H9 (cell line): Measurements from ENCODE around the gene NCKAP5. TPM values are rescaled to one million over a fixed set of nuclear protein-coding genes. Genes with fewer than 3 reads are reported as not detected.

Experiments used
- DNase-seq: peaks from one replicate; pipeline ENCODE4 v3.0.0-alpha.2; 2017
- H2AFZ ChIP-seq: one replicate; pipeline ENCODE4 v1.6.1; 2013; ENCODE audit warnings: mild to moderate bottlenecking, low read length, control low read depth, moderate library complexity
- H2AK5ac ChIP-seq: 2 replicates; pipeline ENCODE4 v1.6.1; 2013; ENCODE audit warnings: low read length, control low read depth, mixed read lengths; ENCODE audit not compliant: insufficient read length
- H2BK120ac ChIP-seq: one replicate; pipeline ENCODE4 v1.6.1; 2013; ENCODE audit warnings: low read depth, mild to moderate bottlenecking, low read length, control low read depth, inconsistent platforms; ENCODE audit not compliant: poor library complexity, severe bottlenecking
- H2BK12ac ChIP-seq: 2 replicates; pipeline ENCODE4 v1.6.1; 2013; ENCODE audit warnings: low read length, control low read depth, mixed read lengths, low read depth; ENCODE audit not compliant: insufficient read length
- H2BK15ac ChIP-seq: 2 replicates; pipeline ENCODE4 v1.6.1; 2013; ENCODE audit warnings: low read depth, low read length, control low read depth
- H2BK20ac ChIP-seq: one replicate; pipeline ENCODE4 v1.6.1; 2013; ENCODE audit warnings: low read depth, mild to moderate bottlenecking, low read length, control low read depth, inconsistent platforms; ENCODE audit not compliant: poor library complexity, severe bottlenecking
- H2BK5ac ChIP-seq: 2 replicates; pipeline ENCODE4 v1.6.1; 2013; ENCODE audit warnings: low read length, control low read depth, mixed read lengths; ENCODE audit not compliant: insufficient read length
- H3K14ac ChIP-seq: 2 replicates; pipeline ENCODE4 v1.6.1; 2013; ENCODE audit warnings: low read length, control low read depth; ENCODE audit not compliant: insufficient read depth
- H3K18ac ChIP-seq: 2 replicates; pipeline ENCODE4 v1.6.1; 2013; ENCODE audit warnings: low read depth, mild to moderate bottlenecking, mixed read lengths, low read length, control low read depth; ENCODE audit not compliant: insufficient read length
- H3K23ac ChIP-seq: 2 replicates; pipeline ENCODE4 v1.6.1; 2013; ENCODE audit warnings: low read length, control low read depth, mixed read lengths, low read depth; ENCODE audit not compliant: insufficient read length
- H3K23me2 ChIP-seq: 2 replicates; pipeline ENCODE4 v1.6.1; 2013; ENCODE audit warnings: low read depth, mild to moderate bottlenecking, mixed read lengths, low read length, control low read depth; ENCODE audit not compliant: insufficient read length, poor library complexity, severe bottlenecking
- H3K27ac ChIP-seq: 2 replicates; pipeline ENCODE4 v1.5.1; 2013; ENCODE audit warnings: low read length, control low read depth, mixed read lengths, low read depth; ENCODE audit not compliant: insufficient read length
- H3K27me3 ChIP-seq: 2 replicates; pipeline ENCODE4 v1.6.1; 2013; ENCODE audit warnings: low read length, control low read depth, inconsistent platforms; ENCODE audit not compliant: insufficient read depth
- H3K4ac ChIP-seq: 2 replicates; pipeline ENCODE4 v1.6.1; 2013; ENCODE audit warnings: low read depth, mild to moderate bottlenecking, control low read depth, inconsistent platforms, low read length, moderate library complexity
- H3K4me1 ChIP-seq: 2 replicates; pipeline ENCODE4 v1.6.1; 2013; ENCODE audit warnings: low read length, control low read depth, inconsistent platforms; ENCODE audit not compliant: insufficient read depth
- H3K4me2 ChIP-seq: 2 replicates; pipeline ENCODE4 v1.6.1; 2013; ENCODE audit warnings: low read length, control low read depth, mixed read lengths; ENCODE audit not compliant: insufficient read length, insufficient read depth
- H3K56ac ChIP-seq: 2 replicates; pipeline ENCODE4 v1.6.1; 2013; ENCODE audit warnings: low read depth, mild to moderate bottlenecking, mixed read lengths, low read length, control low read depth; ENCODE audit not compliant: insufficient read length
- H3K79me1 ChIP-seq: 2 replicates; pipeline ENCODE4 v1.6.1; 2013; ENCODE audit warnings: low read depth, mild to moderate bottlenecking, moderate library complexity, low read length, control low read depth, inconsistent platforms; ENCODE audit not compliant: insufficient read depth, poor library complexity, severe bottlenecking
- H3K79me2 ChIP-seq: 2 replicates; pipeline ENCODE4 v1.6.1; 2013; ENCODE audit warnings: low read length, control low read depth, inconsistent platforms; ENCODE audit not compliant: insufficient read depth
- H3K9ac ChIP-seq: 2 replicates; pipeline ENCODE4 v1.6.1; 2013; ENCODE audit warnings: low read length, control low read depth, mixed read lengths; ENCODE audit not compliant: insufficient read length; ENCODE audit errors: extremely low read depth
- H3K9me3 ChIP-seq: one replicate; pipeline ENCODE4 v1.6.1; 2013; ENCODE audit warnings: low read depth, low read length, inconsistent platforms; ENCODE audit not compliant: control insufficient read depth
- H3T11ph ChIP-seq: one replicate; pipeline ENCODE4 v1.6.1; 2013; ENCODE audit warnings: mild to moderate bottlenecking, low read length, control low read depth, inconsistent platforms
- H4K20me1 ChIP-seq: one replicate; pipeline ENCODE4 v1.6.1; 2013; ENCODE audit not compliant: control insufficient read depth, insufficient read length, insufficient read depth
- H4K5ac ChIP-seq: 2 replicates; pipeline ENCODE4 v1.6.1; 2013; ENCODE audit warnings: low read depth, mild to moderate bottlenecking, mixed read lengths, low read length, control low read depth; ENCODE audit not compliant: insufficient read length
- H4K8ac ChIP-seq: replicated peaks from 2 replicates; pipeline ENCODE4 v1.6.1; 2013; ENCODE audit warnings: low read length, control low read depth, mixed read lengths, low read depth; ENCODE audit not compliant: insufficient read length
- H4K91ac ChIP-seq: 2 replicates; pipeline ENCODE4 v1.6.1; 2013; ENCODE audit warnings: low read depth, mild to moderate bottlenecking, moderate library complexity, mixed read lengths, low read length, control low read depth; ENCODE audit not compliant: insufficient read length
- H3K27ac Mint-ChIP-seq, 3 experiments: 2 replicates in 2 of 3; 3 replicates in 1 of 3; pipeline ENCODE4 v1.8.0; 2020 to 2021; ENCODE audit warnings: mixed read lengths in 3 of 3, mild to moderate bottlenecking in 1 of 3, moderate library complexity in 1 of 3
- H3K27me3 Mint-ChIP-seq: 2 replicates; pipeline ENCODE4 v1.8.0; 2021; ENCODE audit warnings: low read depth, mild to moderate bottlenecking, moderate library complexity, mixed read lengths
- H3K36me3 Mint-ChIP-seq, 3 experiments: 2 replicates in 2 of 3; 3 replicates in 1 of 3; pipeline ENCODE4 v1.8.0; 2020 to 2021; ENCODE audit warnings: low read depth in 3 of 3, mixed read lengths in 3 of 3; ENCODE audit not compliant: insufficient read depth in 1 of 3
- H3K4me1 Mint-ChIP-seq, 2 experiments: 2 replicates each; pipeline ENCODE4 v1.8.0; 2020; ENCODE audit warnings: mixed read lengths in 2 of 2
- H3K4me3 Mint-ChIP-seq, 2 experiments: 2 replicates in 1 of 2; 3 replicates in 1 of 2; pipeline ENCODE4 v1.8.0; 2020 to 2021; ENCODE audit warnings: mild to moderate bottlenecking in 2 of 2, mixed read lengths in 2 of 2, moderate library complexity in 1 of 2
- H3K9me3 Mint-ChIP-seq, 2 experiments: 2 replicates in 1 of 2; 3 replicates in 1 of 2; pipeline ENCODE4 v1.8.0; 2020; ENCODE audit warnings: mild to moderate bottlenecking in 2 of 2, mixed read lengths in 2 of 2, moderate library complexity in 1 of 2
- CTCF ChIP-seq: fragments of 200-600 bp; sonication (generic); conservative IDR thresholded peaks from 3 replicates; pipeline ENCODE4 v1.8.0; 2021; ENCODE audit warnings: antibody characterized with exemption, mild to moderate bottlenecking
- WGBS: extraction: QIAGEN DNeasy Blood & Tissue Kit; methylation state at CpG from one replicate; pipeline ENCODE4 v1.1.7; 2013; ENCODE audit warnings: missing lambda C conversion rate, low lambda C conversion rate, mixed read lengths; ENCODE audit not compliant: insufficient read length; ENCODE audit errors: extremely low coverage; 5-methylcytosine and 5-hydroxymethylcytosine counted together
- total RNA-seq: library from RNA; stranded (reverse); gene quantifications from 2 replicates; pipeline ENCODE4 v1.2.1, GENCODE V29; 2021

Gene NCKAP5
- total RNA-seq, 1 experiment from 2014 or later = 0.26 TPM

- H3K14ac ChIP-seq = no peak overlapping the region
- H3K27me3 Mint-ChIP-seq = peaks cover 19% of the 10 kb centered on the region
Observed at GRCh38 chr2:133413863-133414262, 154.4 kb downstream of the NCKAP5 start.

More at GRCh38 chr2:133413863-133414262, 154.4 kb downstream of the NCKAP5 start:
- DNase-seq = no peak
- no peak overlapping the region for H4K8ac ChIP-seq
- H3K9me3 Mint-ChIP-seq = no peaks in the 10 kb centered on the region; a peak in 1 of 5 replicates
- WGBS = no CpG with 5 or more reads among the region's 3 CpGs
- H3K4me1 ChIP-seq = no peaks in the 10 kb centered on the region
- no peak for TF ChIP-seq CTCF
- no peaks in the 10 kb centered on the region for H3K27me3 ChIP-seq
- H2AFZ ChIP-seq = no peak overlapping the region
- no peak overlapping the region for H4K5ac ChIP-seq
- H3K27ac ChIP-seq = no peak overlapping the region
- H3K4me1 Mint-ChIP-seq = peaks cover 21 to 33% of the 10 kb centered on the region in 2 experiments
- H3K4ac ChIP-seq = no peak overlapping the region
- H3K56ac ChIP-seq = no peak overlapping the region
- H2AK5ac ChIP-seq = no peak overlapping the region
- no peaks in the 10 kb centered on the region for H4K20me1 ChIP-seq
- H3K36me3 Mint-ChIP-seq = no peaks in the 10 kb centered on the region
- H3K79me1 ChIP-seq = no peaks in the 10 kb centered on the region
- no peak overlapping the region for H4K91ac ChIP-seq
- H3T11ph ChIP-seq = no peak overlapping the region
- H3K4me3 Mint-ChIP-seq = no peak overlapping the region
- H3K27ac Mint-ChIP-seq = no peak overlapping the region
- no peak overlapping the region for H2BK12ac ChIP-seq
- H2BK20ac ChIP-seq = no peak overlapping the region
- H3K9me3 ChIP-seq = no peaks in the 10 kb centered on the region
- no peak overlapping the region for H3K9ac ChIP-seq
- no peak overlapping the region for H3K18ac ChIP-seq
- H2BK5ac ChIP-seq = no peak overlapping the region
- H3K79me2 ChIP-seq = no peaks in the 10 kb centered on the region
- no peak overlapping the region for H2BK15ac ChIP-seq
- H2BK120ac ChIP-seq = no peak overlapping the region
- H3K23ac ChIP-seq = no peak overlapping the region
- no peak overlapping the region for H3K4me2 ChIP-seq
- no peaks in the 10 kb centered on the region for H3K23me2 ChIP-seq
